OCI-LY1 (cell line): ENCODE results near the gene RCN1.

Source experiments
- H2AFZ ChIP-seq: fragments of 200-600 bp; sonication (generic), shearing (Covaris generic); 2 replicates; pipeline ENCODE4 v1.6.0; 2014; ENCODE audit warnings: antibody characterized with exemption, mild to moderate bottlenecking, low read length
- H3F3A ChIP-seq: fragments of 200-600 bp; sonication (generic), shearing (Covaris generic); 2 replicates; pipeline ENCODE4 v1.6.0; 2014; ENCODE audit warnings: mild to moderate bottlenecking, antibody characterized with exemption, low read length, moderate library complexity; ENCODE audit not compliant: insufficient read depth
- H3K27ac ChIP-seq: fragments of 200-600 bp; sonication (generic); 2 replicates; pipeline ENCODE4 v1.5.1; 2014; ENCODE audit warnings: low read length, mixed run types, mild to moderate bottlenecking, low read depth; ENCODE audit not compliant: poor library complexity, severe bottlenecking
- H3K27me3 ChIP-seq: fragments of 200-600 bp; sonication (generic); 2 replicates; pipeline ENCODE4 v1.6.0; 2014; ENCODE audit warnings: antibody characterized with exemption, mild to moderate bottlenecking, low read length, moderate library complexity; ENCODE audit not compliant: insufficient read depth
- H3K36me3 ChIP-seq: fragments of 200-600 bp; sonication (generic); 2 replicates; pipeline ENCODE4 v1.6.1; 2014; ENCODE audit warnings: mild to moderate bottlenecking, antibody characterized with exemption, low read length, moderate library complexity, mixed read lengths; ENCODE audit not compliant: insufficient read depth
- H3K4me1 ChIP-seq: fragments of 200-600 bp; sonication (generic); 2 replicates; pipeline ENCODE4 v1.5.1; 2014; ENCODE audit warnings: mild to moderate bottlenecking, low read length, moderate library complexity; ENCODE audit not compliant: insufficient read depth, severe bottlenecking
- H3K4me2 ChIP-seq: fragments of 200-600 bp; sonication (generic), shearing (Covaris generic); 2 replicates; pipeline ENCODE4 v1.6.1; 2014; ENCODE audit warnings: low read length
- H3K4me3 ChIP-seq: fragments of 200-600 bp; sonication (generic); 2 replicates; pipeline ENCODE4 v1.5.1; 2014; ENCODE audit warnings: low read length, low read depth, mild to moderate bottlenecking, mixed read lengths; ENCODE audit not compliant: poor library complexity, severe bottlenecking
- H3K79me2 ChIP-seq: fragments of 200-600 bp; shearing (Covaris generic); 2 replicates; pipeline ENCODE4 v1.6.1; 2016; ENCODE audit warnings: mixed run types, low read length, mixed read lengths; ENCODE audit not compliant: insufficient read depth
- H3K9ac ChIP-seq: fragments of 200-600 bp; sonication (generic), shearing (Covaris generic); 2 replicates; pipeline ENCODE4 v1.6.1; 2014; ENCODE audit warnings: mild to moderate bottlenecking, low read length, mixed read lengths
- H3K9me2 ChIP-seq: fragments of 200-600 bp; sonication (generic), shearing (Covaris generic); 2 replicates; pipeline ENCODE4 v1.6.1; 2014; ENCODE audit warnings: low read depth, mild to moderate bottlenecking, low read length, mixed read lengths
- H3K9me3 ChIP-seq: fragments of 200-600 bp; shearing (Covaris generic); 2 replicates; pipeline ENCODE4 v1.6.1; 2014; ENCODE audit warnings: low read length, mixed read lengths
- H4K20me1 ChIP-seq: fragments of 200-600 bp; sonication (generic), shearing (Covaris generic); 2 replicates; pipeline ENCODE4 v1.6.0; 2016; ENCODE audit warnings: mild to moderate bottlenecking, low read length; ENCODE audit not compliant: insufficient read depth
- EZH2 ChIP-seq: fragments of 200-600 bp; sonication (generic), shearing (Covaris generic); IDR thresholded peaks from 2 replicates; pipeline ENCODE4 v1.8.0; 2017; ENCODE audit warnings: borderline replicate concordance, mixed run types, mild to moderate bottlenecking, antibody characterized with exemption, low read length, moderate library complexity, mixed read lengths
- TF ChIP-seq, protein P1 (sequence below): fragments of 200-600 bp; sonication (generic), shearing (Covaris generic); IDR thresholded peaks from 2 replicates; pipeline ENCODE4 v1.5.1; 2017; ENCODE audit warnings: mild to moderate bottlenecking, antibody characterized with exemption, low read length, moderate library complexity, mixed read lengths

The RCN1 gene

DNA sequence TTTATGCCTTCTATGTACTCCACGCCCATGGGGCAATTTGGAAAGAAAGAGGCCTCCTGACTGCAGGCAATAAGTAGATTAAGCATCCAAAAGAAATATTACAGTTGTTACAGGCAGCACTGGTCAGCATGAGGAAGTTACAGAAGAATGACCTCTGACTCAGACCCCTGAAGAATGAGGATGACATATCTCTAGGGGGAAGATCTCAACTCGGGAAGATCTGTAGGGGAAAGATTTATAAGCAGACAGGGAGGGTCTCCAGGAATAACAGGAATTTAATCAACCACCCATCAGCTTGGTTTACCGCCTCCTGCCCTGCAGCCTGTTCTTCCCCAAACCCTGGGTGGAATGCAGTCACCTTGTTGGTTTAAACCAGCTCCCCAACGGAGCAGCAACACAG is 58.0 kb downstream of the RCN1 start:
- H3K36me3 ChIP-seq = no peaks in the 10 kb centered on the region
- no peak overlapping the region for H3K4me2 ChIP-seq

DNA sequence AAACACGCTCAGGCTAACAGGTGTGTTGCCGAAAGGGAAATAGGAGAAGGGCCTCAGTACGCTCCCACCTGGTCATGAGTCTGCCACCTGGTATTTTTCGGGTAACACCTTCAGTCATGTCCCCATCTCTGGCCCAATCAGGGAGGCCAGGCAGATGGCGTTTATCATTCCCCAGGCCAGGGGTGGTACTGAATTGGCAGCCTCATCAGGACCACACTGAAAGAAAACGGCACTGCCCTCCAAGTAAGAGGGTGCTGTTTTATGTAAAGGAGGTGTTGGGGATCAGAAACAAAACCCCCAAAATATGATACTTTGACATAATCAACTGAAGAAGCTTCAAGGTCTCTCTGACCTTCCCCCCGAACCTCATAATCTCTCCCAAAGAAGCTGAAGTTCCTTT is 58.9 kb downstream of the RCN1 start:
- no peak overlapping the region for H3K4me2 ChIP-seq
- no peaks in the 10 kb centered on the region for H3F3A ChIP-seq
- no peak overlapping the region for H3K4me3 ChIP-seq
- H3K4me1 ChIP-seq = no peaks in the 10 kb centered on the region
- H2AFZ ChIP-seq = no peak overlapping the region
- H3K36me3 ChIP-seq = no peaks in the 10 kb centered on the region
- no peaks in the 10 kb centered on the region for H4K20me1 ChIP-seq
- no peaks in the 10 kb centered on the region for H3K9me2 ChIP-seq
- no peaks in the 10 kb centered on the region for H3K79me2 ChIP-seq
- no peaks in the 10 kb centered on the region for H3K9me3 ChIP-seq
- no peak overlapping the region for H3K9ac ChIP-seq
- no peaks in the 10 kb centered on the region for H3K27me3 ChIP-seq
- no peak overlapping the region for H3K27ac ChIP-seq
- TF ChIP-seq, protein P1, sequence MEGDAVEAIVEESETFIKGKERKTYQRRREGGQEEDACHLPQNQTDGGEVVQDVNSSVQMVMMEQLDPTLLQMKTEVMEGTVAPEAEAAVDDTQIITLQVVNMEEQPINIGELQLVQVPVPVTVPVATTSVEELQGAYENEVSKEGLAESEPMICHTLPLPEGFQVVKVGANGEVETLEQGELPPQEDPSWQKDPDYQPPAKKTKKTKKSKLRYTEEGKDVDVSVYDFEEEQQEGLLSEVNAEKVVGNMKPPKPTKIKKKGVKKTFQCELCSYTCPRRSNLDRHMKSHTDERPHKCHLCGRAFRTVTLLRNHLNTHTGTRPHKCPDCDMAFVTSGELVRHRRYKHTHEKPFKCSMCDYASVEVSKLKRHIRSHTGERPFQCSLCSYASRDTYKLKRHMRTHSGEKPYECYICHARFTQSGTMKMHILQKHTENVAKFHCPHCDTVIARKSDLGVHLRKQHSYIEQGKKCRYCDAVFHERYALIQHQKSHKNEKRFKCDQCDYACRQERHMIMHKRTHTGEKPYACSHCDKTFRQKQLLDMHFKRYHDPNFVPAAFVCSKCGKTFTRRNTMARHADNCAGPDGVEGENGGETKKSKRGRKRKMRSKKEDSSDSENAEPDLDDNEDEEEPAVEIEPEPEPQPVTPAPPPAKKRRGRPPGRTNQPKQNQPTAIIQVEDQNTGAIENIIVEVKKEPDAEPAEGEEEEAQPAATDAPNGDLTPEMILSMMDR = no peak
- TF ChIP-seq EZH2 = no peak

More for the DNA sequence above, 58.0 kb downstream of the RCN1 start:
- Histone ChIP-seq H3K4me3 (no peak overlapping the region), H3K27me3 (no peaks in the 10 kb centered on the region), H3K27ac (no peak overlapping the region), H4K20me1 (no peaks in the 10 kb centered on the region), H3K9me2 (no peaks in the 10 kb centered on the region), H3K4me1 (no peaks in the 10 kb centered on the region), H3F3A (no peaks in the 10 kb centered on the region), H3K9me3 (no peaks in the 10 kb centered on the region), H3K79me2 (no peaks in the 10 kb centered on the region), H3K9ac (no peak overlapping the region), H2AFZ (no peak overlapping the region)
- TF ChIP-seq EZH2 = no peak
- TF ChIP-seq, protein P1 = no peak

DNA sequence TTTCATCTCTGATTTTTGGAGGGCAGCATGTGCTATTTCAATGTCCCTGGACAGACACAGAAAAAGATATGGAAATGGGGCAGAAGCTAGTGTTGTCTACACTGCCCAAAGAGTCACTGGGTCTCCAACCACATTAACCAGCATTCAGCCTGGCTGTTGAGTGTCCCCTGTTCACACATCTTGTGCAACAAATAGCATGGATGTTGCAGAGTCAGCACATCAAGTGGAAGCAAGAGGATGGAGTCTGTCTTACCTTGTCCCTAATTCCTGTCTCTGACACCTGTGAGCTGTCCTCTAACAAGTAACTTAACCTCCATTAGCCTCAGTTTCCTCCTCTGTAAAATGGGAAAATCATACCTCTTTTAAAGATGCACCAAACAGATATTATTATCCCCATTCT is 60.2 kb downstream of the RCN1 start:
- Histone ChIP-seq H4K20me1 (no peaks in the 10 kb centered on the region), H3K27me3 (no peaks in the 10 kb centered on the region), H3K4me2 (no peak overlapping the region), H3K36me3 (no peaks in the 10 kb centered on the region), H3K9me2 (no peaks in the 10 kb centered on the region), H3K9ac (no peak overlapping the region), H3K4me1 (no peaks in the 10 kb centered on the region), H3F3A (no peaks in the 10 kb centered on the region), H3K4me3 (no peak overlapping the region), H3K79me2 (no peaks in the 10 kb centered on the region), H2AFZ (no peak overlapping the region), H3K27ac (no peak overlapping the region), H3K9me3 (no peaks in the 10 kb centered on the region)
- TF ChIP-seq, protein P1 = no peak
- TF ChIP-seq EZH2 = no peak
